CD14-positive monocyte (primary cell): ENCODE results near the gene ZNHIT3. TPM values are rescaled to one million over a fixed set of nuclear protein-coding genes. Genes with fewer than 3 reads are reported as not detected.
"Not testable (repeated sequence)": the region's sequence is repeated elsewhere in the genome, so short reads cannot be mapped to it uniquely, and the experiment has no call there.

Experiments
- DNase-seq, 3 donors: peaks; one replicate each; pipeline ENCODE4 v3.0.0-alpha.2; 2011 to 2022
- H2AFZ ChIP-seq: 2 replicates; pipeline ENCODE4 v1.6.0; 2012; ENCODE audit warnings: mild to moderate bottlenecking, low read depth, low read length, inconsistent platforms; ENCODE audit not compliant: insufficient read depth, poor library complexity, severe bottlenecking
- H3K27ac ChIP-seq, 2 donors: 1 replicate in 1 of 2; 2 replicates in 1 of 2; pipeline ENCODE4 v1.5.1; 2012 to 2013; ENCODE audit warnings: low read length in 2 of 2, control low read depth in 1 of 2, inconsistent platforms in 1 of 2, low read depth in 1 of 2, mild to moderate bottlenecking in 1 of 2
- H3K27me3 ChIP-seq, 2 donors: one replicate each; pipeline versions ENCODE4 v1.6.0 to v1.6.1; 2011 to 2013; ENCODE audit warnings: low read length in 2 of 2; ENCODE audit not compliant: control insufficient read depth in 2 of 2, insufficient read depth in 2 of 2
- H3K36me3 ChIP-seq, 2 donors: replicated peaks in 1 of 2; 1 replicate in 1 of 2; 2 replicates in 1 of 2; pipeline versions ENCODE4 v1.5.1 to v1.6.1; 2012 to 2013; ENCODE audit warnings: low read length in 2 of 2, control low read depth in 1 of 2, inconsistent platforms in 1 of 2, mild to moderate bottlenecking in 1 of 2; ENCODE audit not compliant: insufficient read depth in 2 of 2, control insufficient read depth in 1 of 2
- H3K4me1 ChIP-seq, 2 donors: 1 replicate in 1 of 2; 2 replicates in 1 of 2; pipeline versions ENCODE4 v1.5.1 to v1.6.1; 2012 to 2013; ENCODE audit warnings: low read length in 2 of 2, control low read depth in 1 of 2, inconsistent platforms in 1 of 2, mild to moderate bottlenecking in 1 of 2, moderate library complexity in 1 of 2; ENCODE audit not compliant: insufficient read depth in 2 of 2, control insufficient read depth in 1 of 2
- H3K4me2 ChIP-seq: replicated peaks from 2 replicates; pipeline ENCODE3; 2012; ENCODE audit warnings: low read length, moderate library complexity, mild to moderate bottlenecking; ENCODE audit not compliant: poor library complexity, severe bottlenecking; ENCODE audit errors: extremely low read depth
- H3K4me3 ChIP-seq, 3 experiments: fragments of 200-600 bp in 1 of 3; sonication (generic) in 1 of 3; replicated peaks in 1 of 3; 1 replicate in 2 of 3; 2 replicates in 1 of 3; pipeline ENCODE4 v1.5.1; 2011 to 2013; ENCODE audit warnings: low read length in 3 of 3, mild to moderate bottlenecking in 3 of 3, control low read depth in 2 of 3, low read depth in 2 of 3, inconsistent platforms in 1 of 3, moderate library complexity in 1 of 3
- H3K79me2 ChIP-seq: 2 replicates; pipeline ENCODE4 v1.6.0; 2012; ENCODE audit warnings: mild to moderate bottlenecking, control low read depth, inconsistent platforms, low read length, moderate library complexity; ENCODE audit not compliant: insufficient read depth
- H3K9ac ChIP-seq: 2 replicates; pipeline ENCODE4 v1.6.0; 2017; ENCODE audit warnings: low read length, mild to moderate bottlenecking; ENCODE audit not compliant: insufficient read depth, poor library complexity, severe bottlenecking
- H3K9me3 ChIP-seq, 2 donors: replicated peaks in 1 of 2; 1 replicate in 1 of 2; 2 replicates in 1 of 2; pipeline versions ENCODE4 v1.5.1 to v1.6.1; 2012 to 2013; ENCODE audit warnings: low read length in 2 of 2, control low read depth in 1 of 2; ENCODE audit not compliant: control insufficient read depth in 1 of 2, insufficient read depth in 1 of 2
- H4K20me1 ChIP-seq: 2 replicates; pipeline ENCODE4 v1.6.0; 2012; ENCODE audit warnings: mild to moderate bottlenecking, low read length, control low read depth, moderate library complexity; ENCODE audit not compliant: insufficient read depth
- H3K27ac Mint-ChIP-seq, 7 donors: one replicate each; pipeline ENCODE4 v1.8.0; 2020; ENCODE audit warnings: mild to moderate bottlenecking in 7 of 7, mixed read lengths in 7 of 7, moderate library complexity in 6 of 7, inconsistent platforms in 2 of 7
- H3K27me3 Mint-ChIP-seq, 3 donors: one replicate each; pipeline ENCODE4 v1.8.0; 2021 to 2022; ENCODE audit warnings: low read depth in 3 of 3, mild to moderate bottlenecking in 3 of 3, mixed read lengths in 3 of 3, moderate library complexity in 3 of 3, inconsistent platforms in 1 of 3
- H3K36me3 Mint-ChIP-seq, 2 donors: one replicate each; pipeline ENCODE4 v1.8.0; 2020; ENCODE audit warnings: mixed read lengths in 2 of 2, inconsistent platforms in 1 of 2, mild to moderate bottlenecking in 1 of 2
- H3K4me1 Mint-ChIP-seq: one replicate; pipeline ENCODE4 v1.8.0; 2020; ENCODE audit warnings: mild to moderate bottlenecking, mixed read lengths
- H3K4me3 Mint-ChIP-seq, 2 donors: one replicate each; pipeline ENCODE4 v1.8.0; 2020; ENCODE audit warnings: mild to moderate bottlenecking in 2 of 2, mixed read lengths in 2 of 2, moderate library complexity in 1 of 2
- H3K9me3 Mint-ChIP-seq, 7 donors: one replicate each; pipeline ENCODE4 v1.8.0; 2020 to 2022; ENCODE audit warnings: mixed read lengths in 7 of 7, mild to moderate bottlenecking in 6 of 7, moderate library complexity in 6 of 7, inconsistent platforms in 2 of 7
- WGBS: methylation state at CpG from one replicate; pipeline ENCODE4 v1.1.5; 2013; ENCODE audit warnings: missing lambda C conversion rate; ENCODE audit not compliant: insufficient coverage; 5-methylcytosine and 5-hydroxymethylcytosine counted together
- intact Hi-C, 2 donors: fragments of 100-400 bp; cut with micrococcal nuclease; formaldehyde crosslinking; loops; one replicate each; pipeline versions ENCODE4 v1.15.0 to v1.15.1; 2023
- polyA minus RNA-seq: library from RNA; depleted of rRNA, polyadenylated mRNA; stranded (reverse); fragments of >200 nt; gene quantifications from 2 replicates; pipeline ENCODE4 v1.2.3, GENCODE V29; 2012
- polyA plus RNA-seq, 3 donors: library from polyadenylated mRNA; depleted of rRNA in 1 of 3; unstranded in 2 of 3; stranded (reverse) in 1 of 3; fragments of 300-500 nt in 2 of 3; fragments of >200 nt in 1 of 3; fragmentation: Illumina TruSeq in 2 of 3; gene quantifications; 1 replicate in 2 of 3; 2 replicates in 1 of 3; pipeline ENCODE4 v1.2.3, GENCODE V29; 2012 to 2021
- total RNA-seq, 12 experiments: library from RNA in 1 of 12; stranded (reverse) in 1 of 12; fragments of 120-200 nt in 1 of 12; gene quantifications; one replicate each; pipeline ENCODE4 v1.2.4 and lab custom pipeline; 2013 to 2026; ENCODE audit warnings: mixed read lengths in 6 of 12, inconsistent platforms in 1 of 12
- TF ChIP-seq, protein P1 (sequence below): fragments of 200-600 bp; IDR thresholded peaks from one replicate; pipeline ENCODE4 v1.8.0; 2022; ENCODE audit warnings: antibody characterized with exemption, mild to moderate bottlenecking

The ZNHIT3 gene
- 38.3 TPM for total RNA-seq (2013)
- 10 to 100 TPM; 27.6 to 70.4 (median 63.5) TPM for polyA plus RNA-seq
- polyA minus RNA-seq: 7.6 and 16.0 TPM in 2 replicates
- total RNA-seq (lab: John Stamatoyannopoulos, UW): 8.0 to 21.0 (median 12.5) reads per million in 11 experiments

DNA sequence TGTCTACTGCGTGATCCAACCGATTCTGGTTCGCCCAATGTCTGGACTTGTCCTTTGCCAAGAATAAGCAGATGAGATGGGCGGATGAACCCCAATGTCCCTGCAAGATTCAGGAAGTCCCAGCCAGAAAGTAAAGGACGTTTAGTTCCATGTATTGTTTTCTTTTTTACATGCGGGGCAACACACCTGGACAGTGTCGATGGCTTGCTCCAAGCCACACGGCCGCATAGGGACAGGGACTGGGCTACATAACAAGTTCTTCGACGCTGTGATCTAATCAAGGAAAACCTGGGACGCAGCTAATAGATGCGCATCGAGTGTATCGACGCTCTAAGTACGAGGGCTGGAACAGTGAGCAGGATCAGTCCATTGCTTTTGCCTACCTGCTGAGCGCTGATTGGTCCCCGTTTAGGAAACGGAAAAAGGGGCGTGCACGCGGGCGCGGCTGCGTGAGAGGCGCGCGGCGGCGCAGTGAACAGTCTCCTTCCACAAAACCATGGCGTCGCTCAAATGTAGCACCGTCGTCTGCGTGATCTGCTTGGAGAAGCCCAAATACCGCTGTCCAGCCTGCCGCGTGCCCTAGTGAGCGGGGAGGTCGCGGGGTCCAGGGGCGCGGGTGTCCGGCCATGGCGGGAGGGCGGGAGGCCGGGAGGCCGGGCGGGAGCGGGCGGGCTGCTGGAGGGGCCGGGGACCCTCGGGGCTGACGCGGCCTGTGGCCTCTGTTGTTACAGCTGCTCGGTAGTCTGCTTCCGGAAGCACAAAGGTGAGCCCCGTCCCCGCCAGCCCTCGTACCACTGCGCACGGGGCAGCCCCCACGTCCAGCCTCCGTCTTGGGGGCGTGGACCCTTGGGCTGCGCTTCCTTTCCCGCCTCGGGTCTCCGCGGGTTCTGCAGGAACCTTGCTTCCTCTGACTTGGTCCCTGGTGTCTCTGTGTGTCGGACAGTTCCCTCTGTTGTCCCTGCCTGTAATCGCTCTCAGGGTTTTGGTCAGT lies at the start of gene ZNHIT3:
ZNHIT3 (plus strand) TSS at position 478 of the 991 bp plus-strand sequence; CDS start at position 497, 19 bp downstream.
- Mint-ChIP-seq H3K9me3 (peaks cover 0 to 4% (median 0%) of the 10 kb centered on the region in 7 donors), H3K27me3 (peaks cover 12 to 23% (median 14%) of the 10 kb centered on the region in 3 donors), H3K4me3 (peak within 1 kb of the TSS; percentile 98 to 99), H3K36me3 (peaks cover 11 to 16% of the 10 kb centered on the region in 2 donors), H3K4me1 (peaks cover 28% of the 10 kb centered on the region), H3K27ac (peak within 1 kb of the TSS; percentile 71 to 95 (median 93))
- Histone ChIP-seq H2AFZ (peak within 1 kb of the TSS; percentile 96), H3K9ac (peak within 1 kb of the TSS; percentile 79), H3K79me2 (peaks cover 50% of the 10 kb centered on the region), H4K20me1 (peaks cover 26% of the 10 kb centered on the region), H3K4me1 (peaks cover 24 to 32% of the 10 kb centered on the region in 2 donors), H3K4me2 (peak within 1 kb of the TSS; percentile 89), H3K27ac (peak within 1 kb of the TSS; percentile 45 to 73), H3K36me3 (peaks cover 2 to 16% of the 10 kb centered on the region in 2 donors), H3K9me3 (no peaks in the 10 kb centered on the region), H3K27me3 (peaks cover 6 to 15% of the 10 kb centered on the region in 2 donors), H3K4me3 (peak within 1 kb of the TSS; percentile 83 to 86 (median 85))
- intact Hi-C loops: loop anchor here (5.0 to 10.0 kb wide), 2 partner anchors 46 to 512 kb away; partner anchors contain the start of genes MYO19 (in 1 of the 2) and PIGW (in 1 of the 2)
- TF ChIP-seq, protein P1, sequence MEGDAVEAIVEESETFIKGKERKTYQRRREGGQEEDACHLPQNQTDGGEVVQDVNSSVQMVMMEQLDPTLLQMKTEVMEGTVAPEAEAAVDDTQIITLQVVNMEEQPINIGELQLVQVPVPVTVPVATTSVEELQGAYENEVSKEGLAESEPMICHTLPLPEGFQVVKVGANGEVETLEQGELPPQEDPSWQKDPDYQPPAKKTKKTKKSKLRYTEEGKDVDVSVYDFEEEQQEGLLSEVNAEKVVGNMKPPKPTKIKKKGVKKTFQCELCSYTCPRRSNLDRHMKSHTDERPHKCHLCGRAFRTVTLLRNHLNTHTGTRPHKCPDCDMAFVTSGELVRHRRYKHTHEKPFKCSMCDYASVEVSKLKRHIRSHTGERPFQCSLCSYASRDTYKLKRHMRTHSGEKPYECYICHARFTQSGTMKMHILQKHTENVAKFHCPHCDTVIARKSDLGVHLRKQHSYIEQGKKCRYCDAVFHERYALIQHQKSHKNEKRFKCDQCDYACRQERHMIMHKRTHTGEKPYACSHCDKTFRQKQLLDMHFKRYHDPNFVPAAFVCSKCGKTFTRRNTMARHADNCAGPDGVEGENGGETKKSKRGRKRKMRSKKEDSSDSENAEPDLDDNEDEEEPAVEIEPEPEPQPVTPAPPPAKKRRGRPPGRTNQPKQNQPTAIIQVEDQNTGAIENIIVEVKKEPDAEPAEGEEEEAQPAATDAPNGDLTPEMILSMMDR: no peak
- under 1% methylated on average over 68 of the region's 73 CpGs for WGBS
- DNase-seq: peak; percentile 80 to 86 (median 86)

DNA sequence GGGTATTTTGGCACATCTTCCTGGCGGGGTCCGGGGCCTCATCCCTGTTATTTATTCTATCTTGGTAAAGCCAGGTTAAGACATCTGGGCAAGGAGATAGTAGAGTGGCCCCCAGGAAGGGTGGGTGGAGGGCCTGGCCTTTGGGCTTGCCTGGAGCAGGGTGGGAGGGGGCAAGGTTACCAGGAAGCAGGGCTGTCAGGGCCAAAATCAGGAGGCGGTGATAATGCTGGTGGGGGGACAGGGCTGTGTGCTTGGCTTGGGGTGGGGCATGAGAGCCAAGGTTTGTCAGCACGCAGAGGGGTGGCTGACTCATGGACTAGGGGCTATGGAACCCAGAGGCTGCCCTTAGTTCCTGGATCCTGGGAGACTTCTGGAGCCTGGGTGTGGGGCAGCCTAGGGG lies 44.7 kb upstream of the ZNHIT3 start:
- H3K4me1 ChIP-seq: not testable (repeated sequence)
- WGBS: no CpG with 5 or more reads among the region's 4 CpGs

More for the DNA sequence above, 44.7 kb upstream of the ZNHIT3 start:
- H2AFZ ChIP-seq, H3K27me3 Mint-ChIP-seq, H4K20me1 ChIP-seq, H3K27ac Mint-ChIP-seq, H3K9me3 ChIP-seq, H3K9ac ChIP-seq, H3K4me3 Mint-ChIP-seq, H3K36me3 Mint-ChIP-seq, H3K4me3 ChIP-seq, H3K9me3 Mint-ChIP-seq, H3K36me3 ChIP-seq, H3K27ac ChIP-seq, H3K4me1 Mint-ChIP-seq, H3K4me2 ChIP-seq, intact Hi-C loops, DNase-seq, H3K79me2 ChIP-seq, H3K27me3 ChIP-seq: not testable (repeated sequence)
